Keratinocyte (primary cell): ENCODE measurements around the gene MXRA7. TPM values are rescaled to one million over a fixed set of nuclear protein-coding genes. Genes with fewer than 3 reads are reported as not detected.

Experiments
- DNase-seq: peaks from one replicate; pipeline ENCODE4 v3.0.0-alpha.2; 2011; ENCODE audit warnings: low read depth, missing footprints, low spot score
- FAIRE-seq: peaks from 2 replicates; lab custom pipeline; 2011; peaks lifted over from hg19 to GRCh38; lab: Jason Lieb, UNC
- H2AFZ ChIP-seq: 2 replicates; pipeline ENCODE4 v1.6.0; 2012; ENCODE audit warnings: low read length, control low read depth, inconsistent platforms; ENCODE audit not compliant: control insufficient read depth
- H3K27ac ChIP-seq: 2 replicates; pipeline ENCODE4 v1.5.1; 2011; ENCODE audit warnings: low read length; ENCODE audit not compliant: control insufficient read depth, insufficient read depth
- H3K27me3 ChIP-seq: 3 replicates; pipeline ENCODE4 v1.6.0; 2011; ENCODE audit warnings: low read length; ENCODE audit not compliant: control insufficient read depth, insufficient read depth; ENCODE audit errors: extremely low read depth
- H3K36me3 ChIP-seq, 2 experiments: 2 replicates in 1 of 2; 3 replicates in 1 of 2; pipeline ENCODE4 v1.5.1; 2011; ENCODE audit warnings: low read length in 2 of 2, mild to moderate bottlenecking in 1 of 2; ENCODE audit not compliant: control insufficient read depth in 2 of 2, insufficient read depth in 2 of 2; ENCODE audit errors: extremely low read depth in 1 of 2
- H3K4me1 ChIP-seq: 3 replicates; pipeline ENCODE4 v1.5.1; 2011; ENCODE audit warnings: low read length; ENCODE audit not compliant: control insufficient read depth, insufficient read depth; ENCODE audit errors: extremely low read depth
- H3K4me2 ChIP-seq: 3 replicates; pipeline ENCODE4 v1.6.0; 2011; ENCODE audit warnings: low read depth, low read length; ENCODE audit not compliant: control insufficient read depth, insufficient read depth; ENCODE audit errors: extremely low read depth
- H3K4me3 ChIP-seq, 3 experiments: fragments of 200-600 bp in 1 of 3; sonication (generic) in 1 of 3; 2 replicates in 2 of 3; 3 replicates in 1 of 3; pipeline ENCODE4 v1.5.1; 2011 to 2016; ENCODE audit warnings: low read length in 3 of 3, mild to moderate bottlenecking in 3 of 3, control low read depth in 2 of 3, inconsistent platforms in 1 of 3, low read depth in 1 of 3, mixed read lengths in 1 of 3, mixed run types in 1 of 3, moderate library complexity in 1 of 3; ENCODE audit not compliant: control insufficient read depth in 2 of 3, insufficient read depth in 2 of 3; ENCODE audit errors: extremely low read depth in 1 of 3
- H3K79me2 ChIP-seq: 2 replicates; pipeline ENCODE4 v1.6.0; 2012; ENCODE audit warnings: low read length; ENCODE audit not compliant: control insufficient read depth, insufficient read depth
- H3K9ac ChIP-seq: 3 replicates; pipeline ENCODE4 v1.6.0; 2011; ENCODE audit warnings: low read length; ENCODE audit not compliant: control insufficient read depth, insufficient read depth; ENCODE audit errors: extremely low read depth
- H3K9me1 ChIP-seq: 3 replicates; pipeline ENCODE4 v1.6.0; 2011; ENCODE audit warnings: low read length; ENCODE audit not compliant: control insufficient read depth, insufficient read depth; ENCODE audit errors: extremely low read depth
- H3K9me3 ChIP-seq: 2 replicates; pipeline ENCODE4 v1.5.1; 2012; ENCODE audit warnings: low read depth, low read length; ENCODE audit not compliant: control insufficient read depth
- H4K20me1 ChIP-seq: 3 replicates; pipeline ENCODE4 v1.6.0; 2011; ENCODE audit warnings: low read length; ENCODE audit not compliant: control insufficient read depth, insufficient read depth; ENCODE audit errors: extremely low read depth
- EZH2 ChIP-seq: IDR thresholded peaks from one replicate; pipeline ENCODE4 v1.6.1; 2012; ENCODE audit warnings: inconsistent platforms, mild to moderate bottlenecking, low read length, moderate library complexity
- dilution Hi-C: fragments of 300-500 bp; cut with MboI; formaldehyde crosslinking; loops from one replicate; pipeline ENCODE4 v1.7.0; 2020; ENCODE audit warnings: low sequenced_read_pairs; ENCODE audit not compliant: extremely low pct_ligation_motif_present
- polyA plus RNA-seq, 5 experiments: library from polyadenylated mRNA; depleted of rRNA in 3 of 5; stranded (reverse) in 3 of 5; stranded (forward) in 1 of 5; unstranded in 1 of 5; fragments of >200 nt; gene quantifications; 1 replicate in 1 of 5; 2 replicates in 3 of 5; 3 replicates in 1 of 5; pipeline versions ENCODE4 v1.2.1 to v1.2.3, GENCODE V29; 2011 to 2012; ENCODE audit warnings: missing spikeins in 2 of 5, low read depth in 1 of 5, low replicate concordance in 1 of 5
- TF ChIP-seq, protein P1 (sequence below), 3 experiments: IDR thresholded peaks in 1 of 3; conservative IDR thresholded peaks in 1 of 3; optimal IDR thresholded peaks in 1 of 3; 2 replicates in 2 of 3; 3 replicates in 1 of 3; pipeline versions ENCODE3 to v1.5.1; 2011; ENCODE audit warnings: low read length in 3 of 3, mild to moderate bottlenecking in 3 of 3, moderate library complexity in 2 of 3, control low read depth in 1 of 3, inconsistent platforms in 1 of 3; ENCODE audit not compliant: insufficient read depth in 2 of 3; ENCODE audit errors: extremely low read depth in 1 of 3

Gene MXRA7
- polyA plus RNA-seq, 1 donor (not counting 4 experiments of a cell fraction or from before 2014, with no cell fraction given), result 118 TPM

DNA sequence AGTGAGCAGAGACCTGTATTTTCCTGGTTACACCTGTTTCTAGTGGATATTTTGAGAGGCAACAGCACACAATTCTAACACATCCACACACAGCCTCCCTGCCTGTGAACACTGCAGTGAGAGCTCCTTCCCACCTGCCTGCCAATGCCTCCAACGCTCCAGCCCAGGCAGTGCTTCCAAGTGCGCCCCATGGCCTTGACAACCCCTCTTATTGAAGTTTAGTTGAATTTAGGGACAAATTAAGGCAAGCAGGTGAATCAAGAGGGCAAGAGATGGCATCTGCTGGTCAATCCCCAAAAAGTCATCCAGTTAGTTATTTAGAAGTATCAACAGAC lies 4.7 kb upstream of the MXRA7 start:
- no peak overlapping the region for H3K4me2 ChIP-seq
- no peaks in the 10 kb centered on the region for H4K20me1 ChIP-seq
- peaks cover 9% of the 10 kb centered on the region for H3K4me1 ChIP-seq
- no peak overlapping the region for H3K4me3 ChIP-seq
- no peak overlapping the region for H3K9ac ChIP-seq
- TF ChIP-seq, protein P1, sequence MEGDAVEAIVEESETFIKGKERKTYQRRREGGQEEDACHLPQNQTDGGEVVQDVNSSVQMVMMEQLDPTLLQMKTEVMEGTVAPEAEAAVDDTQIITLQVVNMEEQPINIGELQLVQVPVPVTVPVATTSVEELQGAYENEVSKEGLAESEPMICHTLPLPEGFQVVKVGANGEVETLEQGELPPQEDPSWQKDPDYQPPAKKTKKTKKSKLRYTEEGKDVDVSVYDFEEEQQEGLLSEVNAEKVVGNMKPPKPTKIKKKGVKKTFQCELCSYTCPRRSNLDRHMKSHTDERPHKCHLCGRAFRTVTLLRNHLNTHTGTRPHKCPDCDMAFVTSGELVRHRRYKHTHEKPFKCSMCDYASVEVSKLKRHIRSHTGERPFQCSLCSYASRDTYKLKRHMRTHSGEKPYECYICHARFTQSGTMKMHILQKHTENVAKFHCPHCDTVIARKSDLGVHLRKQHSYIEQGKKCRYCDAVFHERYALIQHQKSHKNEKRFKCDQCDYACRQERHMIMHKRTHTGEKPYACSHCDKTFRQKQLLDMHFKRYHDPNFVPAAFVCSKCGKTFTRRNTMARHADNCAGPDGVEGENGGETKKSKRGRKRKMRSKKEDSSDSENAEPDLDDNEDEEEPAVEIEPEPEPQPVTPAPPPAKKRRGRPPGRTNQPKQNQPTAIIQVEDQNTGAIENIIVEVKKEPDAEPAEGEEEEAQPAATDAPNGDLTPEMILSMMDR (optimal IDR thresholded peaks at IDR 0.05 in 1 of 3, IDR thresholded peaks at IDR 0.05 in 1 of 3, conservative IDR thresholded peaks at IDR 0.05 in 1 of 3; ENCODE audit: extremely low read depth in 1 of 3, insufficient read depth in 2 of 3, low read length in 3 of 3), result no peak
- TF ChIP-seq EZH2, result no peak
- no peak for FAIRE-seq
- dilution Hi-C loops, result no loop called here
- H3K36me3 ChIP-seq, result peaks cover 32 to 45% of the 10 kb centered on the region in 2 experiments
- no peaks in the 10 kb centered on the region for H3K9me3 ChIP-seq
- no peaks in the 10 kb centered on the region for H3K9me1 ChIP-seq
- peaks cover 8% of the 10 kb centered on the region for H3K79me2 ChIP-seq
- no peaks in the 10 kb centered on the region for H3K27me3 ChIP-seq
- no peak overlapping the region for H3K27ac ChIP-seq
- no peak for DNase-seq
- H2AFZ ChIP-seq, result no peak overlapping the region

DNA sequence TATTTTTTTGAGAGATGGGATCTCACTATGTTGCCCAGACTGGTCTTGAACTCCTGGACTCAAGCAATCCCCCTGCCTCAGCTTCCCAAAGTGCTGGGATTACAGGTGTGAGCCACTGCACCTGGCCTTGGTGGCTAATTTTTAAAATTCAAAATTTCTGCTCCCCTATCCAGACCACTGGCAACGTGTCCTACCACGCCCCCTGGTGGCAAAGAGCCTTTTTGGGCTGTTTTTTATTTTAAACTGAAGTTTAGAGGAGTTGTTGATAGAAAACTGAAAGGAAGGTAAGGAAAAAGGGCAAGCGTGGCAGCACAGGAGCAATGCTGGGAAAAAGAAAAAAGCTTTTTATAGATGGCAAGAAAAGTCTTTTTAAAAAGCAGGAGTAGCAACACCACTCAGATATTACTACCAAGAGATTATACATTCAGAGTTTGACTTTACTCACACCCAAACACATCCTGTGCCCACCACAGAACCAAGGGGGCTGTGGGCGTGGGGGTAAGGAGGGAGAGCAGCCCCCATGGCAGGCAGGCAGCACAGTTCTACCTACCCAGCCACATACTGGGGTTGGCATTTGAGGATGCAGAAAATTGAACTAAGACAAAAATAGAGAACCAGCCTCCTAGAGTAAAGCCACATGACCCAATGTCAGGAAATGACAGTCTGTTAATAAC lies 4.2 kb upstream of the MXRA7 start:
- dilution Hi-C loops, result no loop called here
- DNase-seq (no peak), FAIRE-seq (no peak)
- H3K79me2 ChIP-seq, result peaks cover 6% of the 10 kb centered on the region
- no peak for TF ChIP-seq EZH2
- TF ChIP-seq, protein P1 (optimal IDR thresholded peaks at IDR 0.05 in 1 of 3, IDR thresholded peaks at IDR 0.05 in 1 of 3, conservative IDR thresholded peaks at IDR 0.05 in 1 of 3; ENCODE audit: extremely low read depth in 1 of 3, insufficient read depth in 2 of 3, low read length in 3 of 3), result peak; percentile 62 to 83 (median 62)
- H2AFZ ChIP-seq, result no peak overlapping the region
- no peak overlapping the region for H3K9ac ChIP-seq
- no peaks in the 10 kb centered on the region for H3K9me1 ChIP-seq
- no peak overlapping the region for H3K4me2 ChIP-seq
- no peaks in the 10 kb centered on the region for H3K9me3 ChIP-seq
- no peaks in the 10 kb centered on the region for H3K27me3 ChIP-seq
- peaks cover 27 to 41% of the 10 kb centered on the region in 2 experiments for H3K36me3 ChIP-seq
- H4K20me1 ChIP-seq, result no peaks in the 10 kb centered on the region
- H3K4me1 ChIP-seq, result peaks cover 9% of the 10 kb centered on the region
- no peak overlapping the region for H3K27ac ChIP-seq
- no peak overlapping the region for H3K4me3 ChIP-seq
